HG03442 (cell line): ENCODE measurements around the gene CDK6.

Experiments used
- ATAC-seq: cut with Tn5 transposase; IDR thresholded peaks from one replicate; pipeline ENCODE4 v1.9.1; 2021; ENCODE audit warnings: mild to moderate bottlenecking, moderate library complexity; ENCODE audit not compliant: unreplicated experiment

Gene CDK6

DNA sequence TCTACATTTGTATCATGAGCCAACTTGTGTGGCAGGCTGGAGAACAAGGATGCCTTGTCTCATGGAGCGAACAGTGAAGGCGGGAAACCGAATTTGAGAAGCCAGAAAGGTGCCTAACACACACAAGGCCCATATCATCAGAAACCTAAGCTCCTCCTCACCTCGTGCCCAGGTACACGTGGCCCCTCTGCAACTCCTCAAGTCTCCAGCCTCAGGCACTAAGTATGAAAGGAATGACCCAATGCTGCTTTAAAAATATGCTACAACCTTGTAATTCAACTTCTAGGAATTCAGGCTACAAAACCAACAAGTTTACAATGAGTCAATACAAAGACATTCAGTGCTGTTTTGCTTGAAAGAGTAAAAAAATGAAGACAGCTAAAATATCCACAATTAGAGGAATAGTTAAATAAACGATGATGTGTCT, 95.7 kb downstream of the CDK6 start:
- ATAC-seq: no peak

GRCh38 chr7:92740134-92740533, 96.2 kb downstream of the CDK6 start:
- ATAC-seq: no peak

GRCh38 chr7:92739091-92739490, 97.3 kb downstream of the CDK6 start:
- ATAC-seq: no peak

DNA sequence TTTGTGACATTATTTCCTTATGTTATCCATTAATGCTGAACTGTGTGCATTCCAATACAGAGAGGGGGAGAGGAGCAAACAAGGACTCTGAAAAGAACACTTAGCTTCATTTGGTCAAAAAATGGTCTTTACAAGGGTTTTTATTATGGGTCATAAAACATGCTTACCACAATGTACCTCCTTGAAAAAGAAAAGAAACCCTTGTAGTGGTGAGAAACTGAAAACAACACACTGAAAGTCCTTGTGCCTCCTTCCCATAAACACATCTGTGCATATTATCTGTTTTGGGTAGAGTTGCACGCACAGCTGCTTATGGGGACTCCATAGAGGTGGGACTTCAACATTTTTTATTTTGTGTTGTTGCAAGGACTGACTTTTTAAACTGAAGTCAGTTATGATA, 98.7 kb downstream of the CDK6 start:
- ATAC-seq: peak; percentile 91

GRCh38 chr7:92736870-92737269, 99.5 kb downstream of the CDK6 start:
- ATAC-seq: no peak

- ATAC-seq: no peak
Observed at GRCh38 chr7:92735707-92736106, 100.7 kb downstream of the CDK6 start.

DNA sequence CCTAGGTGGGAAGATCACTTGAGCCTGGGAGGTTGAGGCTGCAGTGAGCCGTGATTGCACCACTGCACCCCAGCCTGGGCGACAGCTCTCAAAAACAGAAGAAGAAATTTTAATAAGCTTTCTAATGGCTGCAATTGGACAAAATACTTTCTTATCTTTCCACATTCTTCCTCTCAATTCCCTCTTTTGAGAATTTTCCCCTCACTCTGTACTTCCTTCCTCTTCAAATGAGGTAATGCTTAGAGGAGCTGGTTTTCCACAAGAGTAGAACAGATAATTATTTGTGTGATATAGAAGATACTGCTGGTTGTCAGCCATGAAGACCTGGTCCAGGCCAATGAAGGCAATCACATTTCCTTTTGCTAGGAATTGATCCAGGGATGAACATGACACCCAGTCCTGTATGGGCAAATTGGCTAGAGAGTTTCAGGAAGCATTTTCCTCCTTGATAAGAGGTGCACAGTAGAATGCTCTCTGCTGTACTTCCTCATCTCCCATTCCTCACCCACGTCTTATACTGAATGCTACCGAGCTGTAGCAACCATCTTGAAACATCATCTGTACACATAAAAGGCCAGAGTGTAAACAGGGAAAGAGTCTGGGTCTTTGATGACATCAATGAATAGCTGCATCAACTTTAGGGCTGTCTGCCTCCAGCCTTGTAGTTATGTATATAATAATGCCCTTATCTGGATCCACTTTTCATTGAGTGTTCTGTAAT, 103.9 kb downstream of the CDK6 start:
- no peak for ATAC-seq

DNA sequence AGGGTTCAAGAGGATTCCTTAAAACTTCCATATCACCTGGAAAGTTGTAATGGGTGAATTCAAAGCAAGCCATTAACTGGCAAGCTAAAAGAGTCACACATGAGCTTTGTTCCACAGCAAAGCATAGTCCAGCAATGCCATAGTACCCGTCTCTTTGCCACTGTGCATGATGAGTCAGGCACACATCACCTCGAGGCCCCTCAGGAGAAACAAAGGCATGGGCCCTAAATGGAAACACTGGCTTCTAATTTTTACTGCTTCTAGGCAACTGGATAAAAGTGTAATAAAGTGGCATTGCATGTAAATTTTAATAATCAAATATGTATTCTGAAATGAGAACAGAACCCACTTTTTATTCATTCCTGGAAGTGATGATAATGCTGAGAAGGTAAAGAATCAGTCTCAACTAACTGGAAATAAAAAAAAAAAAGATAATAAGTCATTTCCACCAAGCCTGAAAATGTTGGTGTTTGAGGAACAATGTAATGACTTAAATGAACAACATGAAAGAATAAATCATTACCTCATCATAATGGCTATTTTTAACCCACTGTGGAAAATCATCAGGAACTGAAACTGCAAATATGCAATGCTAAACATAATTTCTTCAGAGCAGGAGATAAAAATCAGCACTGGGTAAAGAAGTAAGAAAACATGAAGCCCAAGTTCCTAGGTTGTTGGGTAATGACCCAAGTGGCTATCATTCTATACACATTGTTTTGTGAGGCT, 104.9 kb downstream of the CDK6 start:
- ATAC-seq: no peak

- no peak for ATAC-seq
Observed at GRCh38 chr7:92730808-92731207, 105.6 kb downstream of the CDK6 start.

DNA sequence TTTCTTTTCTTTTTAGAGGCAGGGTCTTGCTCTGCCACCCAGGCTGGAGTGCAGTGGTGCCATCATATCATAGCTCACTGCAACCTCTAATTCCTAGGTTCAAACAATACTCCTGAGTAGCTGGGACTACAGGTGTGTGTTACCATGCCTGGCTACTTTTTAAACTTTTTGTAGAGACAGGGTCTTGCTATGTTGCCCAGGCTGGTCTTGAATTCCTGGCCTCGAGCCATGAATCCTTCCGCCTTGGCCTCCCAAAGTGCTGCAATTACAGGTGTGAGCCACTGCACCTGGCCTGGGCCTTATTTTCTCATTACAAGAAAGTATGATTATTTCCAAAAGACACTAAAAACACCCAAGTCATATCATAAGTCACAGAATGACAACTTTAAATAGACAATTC, 106.6 kb downstream of the CDK6 start:
- no peak for ATAC-seq

DNA sequence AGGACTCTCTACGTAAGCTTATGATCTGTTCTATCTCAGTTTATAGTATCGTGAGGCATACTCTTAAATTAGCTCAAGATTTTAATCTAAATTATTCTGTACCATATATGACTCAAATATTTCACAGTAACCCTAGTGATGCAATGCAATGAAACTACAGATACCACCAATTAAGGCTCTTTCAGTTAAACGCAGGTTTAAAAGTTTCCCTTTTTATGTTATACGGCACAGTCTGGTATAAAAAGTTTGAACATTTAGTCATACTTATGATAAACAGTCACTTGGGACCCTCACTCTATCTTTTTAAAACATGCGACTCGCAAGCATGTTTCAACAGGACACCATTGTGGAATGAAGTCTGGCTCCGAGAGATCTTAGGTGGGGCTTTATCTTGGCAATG, 107.2 kb downstream of the CDK6 start:
- ATAC-seq: no peak

- ATAC-seq: no peak
Observed at GRCh38 chr7:92727755-92728154, 108.6 kb downstream of the CDK6 start.

- no peak for ATAC-seq
Observed at GRCh38 chr7:92725161-92725925, 111.0 kb downstream of the CDK6 start.

DNA sequence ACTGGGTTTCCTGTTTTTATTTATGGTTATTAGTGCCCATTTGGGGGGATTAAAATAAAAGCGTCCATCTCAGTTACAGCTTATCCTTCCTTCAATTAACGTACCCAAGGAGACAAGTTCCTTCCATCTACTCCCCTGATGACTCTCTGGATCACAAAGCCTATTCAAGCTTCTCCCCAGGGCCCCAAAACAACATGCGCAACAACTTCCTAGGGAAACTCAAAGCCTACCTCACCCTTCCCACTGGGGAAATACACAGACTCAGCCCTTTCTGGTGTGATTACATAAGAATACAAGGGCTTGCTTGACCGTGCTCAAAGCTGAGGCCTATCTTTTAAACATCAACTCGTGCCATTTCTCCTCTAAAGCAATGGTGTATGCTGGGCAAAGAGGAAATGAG, 112.4 kb downstream of the CDK6 start:
- no peak for ATAC-seq

GRCh38 chr7:92723205-92723604, 113.2 kb downstream of the CDK6 start:
- no peak for ATAC-seq

DNA sequence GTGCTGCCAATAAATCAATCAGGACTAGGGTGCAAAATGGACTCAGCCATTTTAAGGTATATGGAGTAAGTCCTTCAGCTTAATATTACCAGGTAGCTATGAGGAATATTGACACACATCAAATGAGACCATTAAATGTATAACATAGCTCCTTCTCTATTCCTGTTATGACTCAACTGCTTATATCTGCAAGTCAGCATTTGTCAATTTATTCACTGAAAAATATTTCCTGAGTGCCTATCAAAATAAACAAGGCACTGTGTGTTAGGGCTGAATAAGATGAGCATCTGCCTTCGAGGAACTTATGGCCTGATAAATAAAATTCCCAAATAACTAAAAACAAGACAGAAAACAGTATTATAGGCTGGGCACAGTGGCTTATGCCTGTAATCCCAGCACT, 113.8 kb downstream of the CDK6 start:
- no peak for ATAC-seq

DNA sequence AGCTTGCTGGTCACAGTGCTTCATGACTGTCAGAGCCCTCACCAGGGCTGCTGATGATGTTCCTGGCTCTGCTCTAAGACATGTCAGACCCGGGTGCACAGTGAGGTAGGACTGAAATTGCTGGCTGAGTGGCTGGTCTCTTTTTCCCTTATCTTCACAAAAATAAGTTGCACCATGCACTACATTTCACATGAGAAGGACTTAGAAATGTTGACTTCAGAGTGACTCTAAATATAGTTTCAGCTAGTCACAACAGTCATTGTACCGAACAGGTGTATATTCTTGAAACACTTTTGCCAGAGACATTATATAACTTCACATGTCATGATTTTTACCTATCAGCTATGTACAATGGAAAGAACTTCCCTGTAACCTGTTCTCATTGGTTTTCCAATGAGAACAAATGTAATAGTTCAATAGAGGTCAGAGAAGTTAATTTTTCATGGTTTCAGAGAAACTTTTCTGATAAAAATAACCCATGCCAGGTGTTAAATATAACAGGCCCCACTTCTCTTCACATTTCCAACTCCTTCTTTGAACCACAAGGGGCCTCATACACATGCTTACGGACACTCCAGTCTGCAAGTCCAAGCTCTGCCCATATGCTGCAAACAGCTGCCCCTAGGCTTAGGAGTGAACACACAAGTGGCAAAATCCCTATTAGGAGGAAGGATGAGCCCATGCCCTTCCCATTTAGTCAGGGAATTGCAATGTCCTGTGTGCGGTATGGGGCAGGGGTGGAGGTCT, 115.6 kb downstream of the CDK6 start:
- peak; percentile 72 for ATAC-seq

GRCh38 chr7:92717993-92718716, 118.2 kb downstream of the CDK6 start:
- ATAC-seq: no peak

DNA sequence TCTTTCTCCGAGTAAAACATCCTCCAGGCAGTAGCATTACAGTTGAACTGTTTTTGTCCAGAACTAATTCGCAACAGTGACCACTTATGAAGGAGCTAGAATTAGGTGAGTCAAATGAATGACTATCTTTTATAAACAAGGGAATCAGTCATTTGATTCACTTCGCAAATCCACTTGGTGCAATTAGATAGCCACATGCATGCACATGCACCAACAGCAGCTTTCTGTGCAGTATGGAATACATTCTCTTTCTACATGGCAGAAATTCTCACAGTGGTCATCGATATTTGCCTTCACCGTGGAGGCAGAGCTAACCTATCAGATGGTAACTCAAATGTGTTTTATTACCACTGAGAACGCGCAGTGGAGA, 118.8 kb downstream of the CDK6 start:
- ATAC-seq: no peak

DNA sequence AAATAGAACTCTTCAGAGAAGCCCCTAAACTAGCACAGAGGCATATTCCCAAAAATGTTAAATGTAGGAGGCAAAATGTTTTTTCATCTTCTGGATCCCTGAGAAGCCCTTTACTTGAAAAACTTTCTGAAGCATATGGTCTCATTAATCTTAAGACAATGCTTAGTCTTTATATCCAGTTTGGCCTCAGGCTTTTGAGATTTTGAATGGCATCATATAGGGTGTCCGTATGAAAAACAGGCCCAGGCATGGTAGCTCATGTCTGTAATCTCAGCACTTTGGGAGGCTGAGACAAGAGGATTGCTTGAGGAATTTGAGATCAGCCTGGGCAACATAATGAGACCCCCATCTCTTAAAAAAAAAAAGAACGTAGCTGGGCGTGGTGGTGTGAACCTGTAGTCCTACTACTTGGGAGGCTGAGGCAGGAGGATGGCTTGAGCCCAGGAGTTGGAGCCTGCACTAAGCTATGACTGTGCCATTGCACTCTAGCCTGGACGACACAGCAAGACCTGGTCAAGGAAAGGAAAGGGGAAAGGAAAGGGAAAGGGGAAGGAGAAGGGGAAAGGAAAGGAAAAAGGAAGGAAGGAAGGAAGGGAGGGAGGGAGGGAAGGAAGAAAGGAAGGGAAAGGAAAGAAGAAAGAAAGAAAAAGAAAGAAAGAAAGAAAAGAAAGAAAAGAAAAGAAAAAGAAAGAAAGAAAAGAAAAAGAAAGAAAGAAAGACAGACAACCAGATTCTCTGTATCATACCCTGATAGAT, 119.4 kb downstream of the CDK6 start:
- ATAC-seq: no peak
